OCI-LY7 (cell line): ENCODE results near the gene PLEKHM3. TPM values are rescaled to one million over a fixed set of nuclear protein-coding genes. Genes with fewer than 3 reads are reported as not detected.

Experiments
- BruUV-seq: library from RNA; stranded (reverse); fragments of 400-500 nt; replicated peaks from 2 replicates; lab custom pipeline; 2021; lab: Mats Ljungman, UMichigan
- CTCF ChIA-PET: fragments of 300-600 bp; sonication (Branson Sonifier 250); formaldehyde crosslinking; loops from one replicate; lab custom pipeline; 2022; ENCODE audit warnings: antibody characterized with exemption; ENCODE audit not compliant: unreplicated experiment; lab: Charles Lee
- POLR2A ChIA-PET: fragments of 300-600 bp; sonication (Branson Sonifier 250); formaldehyde crosslinking; loops from one replicate; lab custom pipeline; 2022; ENCODE audit warnings: antibody characterized with exemption; lab: Charles Lee
- DNase-seq: peaks from one replicate; pipeline ENCODE4 v3.0.0-alpha.2; 2015; ENCODE audit warnings: low spot score
- H2AFZ ChIP-seq: fragments of 200-600 bp; sonication (generic), shearing (Covaris generic); 2 replicates; pipeline ENCODE4 v1.6.1; 2014; ENCODE audit warnings: mild to moderate bottlenecking, antibody characterized with exemption, low read length, moderate library complexity
- H3K27ac ChIP-seq: fragments of 200-600 bp; sonication (generic); 2 replicates; pipeline ENCODE4 v1.5.1; 2014; ENCODE audit warnings: mixed run types, low read depth, mild to moderate bottlenecking, moderate library complexity, low read length, inconsistent platforms; ENCODE audit not compliant: poor library complexity, severe bottlenecking
- H3K36me3 ChIP-seq: fragments of 200-600 bp; sonication (generic); 2 replicates; pipeline ENCODE4 v1.6.1; 2014; ENCODE audit warnings: mild to moderate bottlenecking, antibody characterized with exemption, low read length, moderate library complexity, mixed read lengths; ENCODE audit not compliant: insufficient read depth
- H3K4me1 ChIP-seq: fragments of 200-600 bp; sonication (generic); 2 replicates; pipeline ENCODE4 v1.5.1; 2014; ENCODE audit warnings: mild to moderate bottlenecking, low read length; ENCODE audit not compliant: insufficient read depth, poor library complexity, severe bottlenecking
- H3K4me2 ChIP-seq: fragments of 200-600 bp; sonication (generic); 2 replicates; pipeline ENCODE4 v1.6.1; 2014; ENCODE audit warnings: mild to moderate bottlenecking, low read length
- H3K4me3 ChIP-seq: fragments of 200-600 bp; sonication (generic); 2 replicates; pipeline ENCODE4 v1.5.1; 2014; ENCODE audit warnings: mild to moderate bottlenecking, low read depth, low read length; ENCODE audit not compliant: poor library complexity, severe bottlenecking
- H3K79me2 ChIP-seq: fragments of 200-600 bp; sonication (generic); 2 replicates; pipeline ENCODE4 v1.6.1; 2016; ENCODE audit warnings: low read depth, mild to moderate bottlenecking, low read length, moderate library complexity, mixed read lengths; ENCODE audit not compliant: insufficient read depth
- H3K9me2 ChIP-seq: fragments of 200-600 bp; sonication (generic); 2 replicates; pipeline ENCODE4 v1.6.1; 2016; ENCODE audit warnings: mild to moderate bottlenecking, low read length, mixed read lengths; ENCODE audit not compliant: insufficient read depth
- H3K9me3 ChIP-seq: fragments of 200-600 bp; sonication (generic); 2 replicates; pipeline ENCODE4 v1.6.1; 2014; ENCODE audit warnings: mild to moderate bottlenecking, mixed run types, low read length, mixed read lengths
- H4K20me1 ChIP-seq: fragments of 200-600 bp; sonication (generic); 2 replicates; pipeline ENCODE4 v1.6.1; 2014; ENCODE audit warnings: mild to moderate bottlenecking, antibody characterized with exemption, low read length, moderate library complexity, mixed read lengths; ENCODE audit not compliant: insufficient read depth
- EZH2phosphoT487 ChIP-seq: fragments of 200-600 bp; sonication (generic); IDR thresholded peaks from 2 replicates; pipeline ENCODE4 v1.6.1; 2018; ENCODE audit warnings: low read depth, borderline replicate concordance, mild to moderate bottlenecking, mixed run types, antibody characterized with exemption, low read length, moderate library complexity, mixed read lengths
- intact Hi-C: fragments of 100-400 bp; cut with micrococcal nuclease; formaldehyde crosslinking; loops from one replicate; pipeline ENCODE4 v1.10.0; 2022; ENCODE audit not compliant: unreplicated experiment
- total RNA-seq, 2 experiments: library from RNA; depleted of rRNA in 1 of 2; stranded (reverse); fragments of >200 nt in 1 of 2; shearing (Covaris generic) in 1 of 2; gene quantifications; 2 replicates each; pipeline ENCODE4 v1.2.3, GENCODE V29; 2014 to 2022
- TF ChIP-seq, protein P1 (sequence below): fragments of 200-600 bp; sonication (generic); conservative IDR thresholded peaks from 2 replicates; pipeline ENCODE4 v1.5.1; 2014; ENCODE audit warnings: mild to moderate bottlenecking, antibody characterized with exemption, low read length, moderate library complexity, mixed read lengths

Gene PLEKHM3
- total RNA-seq, 2 experiments from 2014 or later = 3.7 to 6.3 TPM

DNA sequence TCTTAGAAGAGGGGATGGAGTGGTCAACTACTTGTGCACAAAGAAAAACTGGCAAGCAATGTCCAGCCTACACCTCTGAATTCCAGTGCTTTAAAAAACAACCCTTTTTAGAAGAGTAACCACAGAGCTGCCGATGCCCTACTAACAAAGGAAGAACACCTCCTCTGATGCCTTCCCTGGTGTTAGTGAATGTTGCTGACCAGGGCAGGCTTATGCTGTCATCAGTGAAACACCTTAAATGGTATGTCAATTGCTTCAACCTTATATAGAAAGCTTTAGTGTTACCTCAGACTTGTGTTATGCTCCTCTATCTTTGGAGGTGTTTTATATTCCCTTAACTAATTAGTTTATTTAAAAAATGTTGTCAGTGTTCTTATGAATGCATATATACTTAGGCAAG, 175.9 kb downstream of the PLEKHM3 start:
- BruUV-seq = no TSS peak
- no peak for DNase-seq
- Histone ChIP-seq H3K27ac (no peak overlapping the region), H3K4me1 (no peaks in the 10 kb centered on the region), H3K36me3 (no peaks in the 10 kb centered on the region), H3K9me2 (no peaks in the 10 kb centered on the region), H4K20me1 (no peaks in the 10 kb centered on the region), H3K9me3 (no peaks in the 10 kb centered on the region), H3K4me3 (no peak overlapping the region), H3K4me2 (no peak overlapping the region), H2AFZ (no peak overlapping the region), H3K79me2 (no peaks in the 10 kb centered on the region)
- no peak for TF ChIP-seq EZH2phosphoT487
- TF ChIP-seq, protein P1, sequence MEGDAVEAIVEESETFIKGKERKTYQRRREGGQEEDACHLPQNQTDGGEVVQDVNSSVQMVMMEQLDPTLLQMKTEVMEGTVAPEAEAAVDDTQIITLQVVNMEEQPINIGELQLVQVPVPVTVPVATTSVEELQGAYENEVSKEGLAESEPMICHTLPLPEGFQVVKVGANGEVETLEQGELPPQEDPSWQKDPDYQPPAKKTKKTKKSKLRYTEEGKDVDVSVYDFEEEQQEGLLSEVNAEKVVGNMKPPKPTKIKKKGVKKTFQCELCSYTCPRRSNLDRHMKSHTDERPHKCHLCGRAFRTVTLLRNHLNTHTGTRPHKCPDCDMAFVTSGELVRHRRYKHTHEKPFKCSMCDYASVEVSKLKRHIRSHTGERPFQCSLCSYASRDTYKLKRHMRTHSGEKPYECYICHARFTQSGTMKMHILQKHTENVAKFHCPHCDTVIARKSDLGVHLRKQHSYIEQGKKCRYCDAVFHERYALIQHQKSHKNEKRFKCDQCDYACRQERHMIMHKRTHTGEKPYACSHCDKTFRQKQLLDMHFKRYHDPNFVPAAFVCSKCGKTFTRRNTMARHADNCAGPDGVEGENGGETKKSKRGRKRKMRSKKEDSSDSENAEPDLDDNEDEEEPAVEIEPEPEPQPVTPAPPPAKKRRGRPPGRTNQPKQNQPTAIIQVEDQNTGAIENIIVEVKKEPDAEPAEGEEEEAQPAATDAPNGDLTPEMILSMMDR = no peak
- intact Hi-C loops = no loop called here
- POLR2A ChIA-PET = interaction anchor here (0.7 kb wide), 1 partner anchor 100 kb away, joined by 3 read pairs; no protein-coding TSS in a partner anchor
- CTCF ChIA-PET = no interaction called here

DNA sequence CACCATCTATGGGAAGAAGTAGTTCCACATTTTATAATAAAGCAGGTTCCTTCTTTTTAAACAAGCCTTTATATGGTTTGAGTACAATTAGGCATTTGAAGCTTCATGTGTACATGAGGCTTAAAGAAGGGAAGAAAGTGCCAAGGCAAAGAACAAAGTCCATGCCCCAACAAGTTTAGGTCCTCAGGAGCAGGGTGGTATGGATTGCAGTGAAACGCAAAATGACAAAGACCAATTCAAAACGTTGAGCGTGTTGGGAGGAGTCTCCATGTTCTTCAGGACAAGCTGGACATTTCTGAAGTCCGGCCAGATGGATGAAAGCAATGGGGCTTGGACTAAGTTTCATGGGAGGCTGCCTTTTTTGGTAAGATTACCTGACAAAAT, 176.8 kb downstream of the PLEKHM3 start:
- intact Hi-C loops = no loop called here
- H3K9me3 ChIP-seq = no peaks in the 10 kb centered on the region
- BruUV-seq = no TSS peak
- CTCF ChIA-PET = no interaction called here
- POLR2A ChIA-PET = interaction anchor here (0.7 kb wide), 1 partner anchor 99 kb away, joined by 3 read pairs; no protein-coding TSS in a partner anchor
- no peaks in the 10 kb centered on the region for H3K79me2 ChIP-seq
- H3K4me2 ChIP-seq = no peak overlapping the region
- no peaks in the 10 kb centered on the region for H3K4me1 ChIP-seq
- no peaks in the 10 kb centered on the region for H3K36me3 ChIP-seq
- no peak for DNase-seq
- TF ChIP-seq EZH2phosphoT487 = no peak
- TF ChIP-seq, protein P1 = no peak
- no peak overlapping the region for H3K27ac ChIP-seq
- H2AFZ ChIP-seq = no peak overlapping the region
- no peaks in the 10 kb centered on the region for H3K9me2 ChIP-seq
- no peak overlapping the region for H3K4me3 ChIP-seq
- H4K20me1 ChIP-seq = no peaks in the 10 kb centered on the region

DNA sequence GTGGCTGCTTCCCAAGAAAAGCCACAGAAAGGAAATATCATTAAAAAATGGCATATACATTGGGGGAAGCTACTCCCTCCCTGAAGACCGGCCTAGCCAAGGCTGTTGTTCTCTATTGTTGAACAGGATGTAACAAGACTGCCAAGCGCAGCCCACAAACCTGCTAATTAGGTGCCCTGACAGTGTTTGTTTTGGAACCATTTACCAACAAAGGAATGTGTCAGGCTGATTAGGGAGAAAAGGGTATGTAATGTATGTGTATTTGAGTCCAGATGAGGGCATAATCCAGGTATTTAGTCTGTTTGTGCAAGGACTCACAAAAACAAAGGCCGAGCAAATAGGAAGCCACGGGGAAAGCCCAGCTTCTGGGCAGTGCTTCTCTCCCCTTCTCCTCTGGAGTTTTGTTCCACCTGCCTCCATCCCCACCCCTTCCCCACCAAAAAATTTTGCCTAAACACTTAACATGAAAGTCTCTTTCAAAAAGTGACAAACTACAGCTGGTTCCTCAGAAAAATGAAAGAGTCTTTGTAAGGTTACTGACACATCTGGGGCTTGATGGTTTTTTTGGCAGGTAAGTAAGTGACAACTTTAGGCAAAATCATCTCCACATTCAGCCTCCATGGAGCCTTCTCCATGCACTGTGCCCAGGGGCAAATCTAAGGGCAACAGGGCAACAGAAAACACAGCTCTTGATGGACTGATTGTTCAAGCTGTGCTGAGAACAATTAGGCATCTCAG, 177.4 kb downstream of the PLEKHM3 start:
- Histone ChIP-seq H3K79me2 (no peaks in the 10 kb centered on the region), H3K36me3 (no peaks in the 10 kb centered on the region), H4K20me1 (no peaks in the 10 kb centered on the region), H3K9me2 (no peaks in the 10 kb centered on the region), H3K4me2 (no peak overlapping the region), H2AFZ (no peak overlapping the region), H3K27ac (no peak overlapping the region), H3K4me3 (no peak overlapping the region), H3K9me3 (no peaks in the 10 kb centered on the region), H3K4me1 (no peaks in the 10 kb centered on the region)
- ChIA-PET POLR2A (interaction anchor here (0.8 kb wide), 1 partner anchor 16 kb away, joined by 3 read pairs; no protein-coding TSS in a partner anchor), CTCF (no interaction called here)
- no TSS peak for BruUV-seq
- TF ChIP-seq, protein P1 = no peak
- no peak for TF ChIP-seq EZH2phosphoT487
- intact Hi-C loops = no loop called here
- no peak for DNase-seq
